GM18526 (cell line): ENCODE data around the gene HK3.

ENCODE experiments used
- POLR2A ChIP-seq: IDR thresholded peaks from 3 replicates; pipeline ENCODE4 v1.6.1; 2011; ENCODE audit not compliant: insufficient read length; ENCODE audit errors: extremely low read depth

HK3 gene

GRCh38 chr5:176879663-176880361, 19.3 kb downstream of the HK3 start:
- TF ChIP-seq POLR2A: no peak

GRCh38 chr5:176878906-176879662, 20.1 kb downstream of the HK3 start:
- no peak for TF ChIP-seq POLR2A

- TF ChIP-seq POLR2A: no peak
Observed at GRCh38 chr5:176878463-176878862, 20.7 kb downstream of the HK3 start.

GRCh38 chr5:176877793-176878331, 21.3 kb downstream of the HK3 start:
- TF ChIP-seq POLR2A: no peak

- no peak for TF ChIP-seq POLR2A
Observed at GRCh38 chr5:176876506-176877431, 22.4 kb downstream of the HK3 start.

GRCh38 chr5:176875783-176876505, 23.2 kb downstream of the HK3 start:
- no peak for TF ChIP-seq POLR2A

- TF ChIP-seq POLR2A: no peak
Observed at GRCh38 chr5:176875014-176875550, 24.1 kb downstream of the HK3 start.

- no peak for TF ChIP-seq POLR2A
Observed at GRCh38 chr5:176874198-176874780, 24.9 kb downstream of the HK3 start.

- TF ChIP-seq POLR2A: no peak
Observed at GRCh38 chr5:176873541-176874172, 25.5 kb downstream of the HK3 start.

- TF ChIP-seq POLR2A: no peak
Observed at GRCh38 chr5:176870110-176870591, 29.0 kb downstream of the HK3 start.

- no peak for TF ChIP-seq POLR2A
Observed at GRCh38 chr5:176869501-176870109, 29.5 kb downstream of the HK3 start.

GRCh38 chr5:176868731-176869130, 30.4 kb downstream of the HK3 start:
- TF ChIP-seq POLR2A: no peak

GRCh38 chr5:176868126-176868525, 31.0 kb downstream of the HK3 start:
- TF ChIP-seq POLR2A: no peak
